ENCODE measurements around the gene MARCKS.

DNA sequence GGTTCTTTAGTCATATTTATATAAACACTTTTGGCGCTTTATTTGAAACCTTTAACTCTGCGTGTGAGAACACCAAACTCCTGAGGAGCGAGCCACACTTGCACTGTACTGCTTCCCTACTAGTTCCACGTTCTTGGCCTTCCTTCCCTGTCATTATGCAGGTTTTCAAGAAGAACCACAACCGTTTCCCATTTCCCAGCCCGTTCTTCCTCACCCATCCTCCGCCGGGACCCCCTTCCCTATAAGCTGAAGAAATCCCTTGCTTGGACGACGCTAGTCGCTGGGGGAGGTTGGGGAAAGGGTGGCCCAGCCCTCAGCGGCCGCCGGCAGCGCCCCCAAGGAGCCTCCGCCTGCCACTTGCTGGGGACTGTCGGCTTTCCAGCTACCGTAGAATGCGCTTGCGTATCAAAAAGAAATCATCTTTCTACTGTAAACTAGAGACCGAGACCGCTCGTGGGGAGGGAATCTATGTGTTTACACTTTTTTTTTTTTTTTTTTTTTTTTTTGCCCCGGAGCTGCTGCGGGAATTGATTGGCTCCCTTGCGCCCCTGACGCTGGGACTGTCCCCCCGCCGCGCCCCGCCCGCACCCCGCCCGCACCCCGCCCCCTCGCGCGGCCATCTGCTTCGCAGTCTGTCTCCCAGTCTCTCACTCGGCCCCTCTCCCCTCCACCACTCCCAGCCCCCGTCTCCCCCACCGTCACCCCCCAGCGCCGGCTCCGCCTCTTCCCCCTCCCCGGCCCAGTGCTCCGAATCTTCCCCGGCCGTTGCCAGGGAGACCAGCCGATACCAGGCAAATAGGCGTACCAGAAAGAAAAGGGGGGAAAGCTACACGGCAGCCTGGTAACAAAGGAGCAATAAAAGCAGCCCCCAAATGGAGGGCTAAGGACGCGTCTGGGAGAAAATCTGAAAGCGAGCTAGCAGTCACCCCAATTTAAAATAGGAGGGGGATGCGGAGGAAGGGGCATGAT is 2.3 kb upstream of the MARCKS start:
- TF ChIP-seq, protein P1, sequence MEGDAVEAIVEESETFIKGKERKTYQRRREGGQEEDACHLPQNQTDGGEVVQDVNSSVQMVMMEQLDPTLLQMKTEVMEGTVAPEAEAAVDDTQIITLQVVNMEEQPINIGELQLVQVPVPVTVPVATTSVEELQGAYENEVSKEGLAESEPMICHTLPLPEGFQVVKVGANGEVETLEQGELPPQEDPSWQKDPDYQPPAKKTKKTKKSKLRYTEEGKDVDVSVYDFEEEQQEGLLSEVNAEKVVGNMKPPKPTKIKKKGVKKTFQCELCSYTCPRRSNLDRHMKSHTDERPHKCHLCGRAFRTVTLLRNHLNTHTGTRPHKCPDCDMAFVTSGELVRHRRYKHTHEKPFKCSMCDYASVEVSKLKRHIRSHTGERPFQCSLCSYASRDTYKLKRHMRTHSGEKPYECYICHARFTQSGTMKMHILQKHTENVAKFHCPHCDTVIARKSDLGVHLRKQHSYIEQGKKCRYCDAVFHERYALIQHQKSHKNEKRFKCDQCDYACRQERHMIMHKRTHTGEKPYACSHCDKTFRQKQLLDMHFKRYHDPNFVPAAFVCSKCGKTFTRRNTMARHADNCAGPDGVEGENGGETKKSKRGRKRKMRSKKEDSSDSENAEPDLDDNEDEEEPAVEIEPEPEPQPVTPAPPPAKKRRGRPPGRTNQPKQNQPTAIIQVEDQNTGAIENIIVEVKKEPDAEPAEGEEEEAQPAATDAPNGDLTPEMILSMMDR (IDR thresholded peaks at IDR 0.05; ENCODE audit: low read depth, low read length), result peak; percentile 35
- TF ChIP-seq EZH2phosphoT487 (IDR thresholded peaks at IDR 0.05; ENCODE audit: low read depth), result no peak

Data from OCI-LY3 (cell line).